ENCODE results near the gene THSD4.

THSD4 gene

DNA sequence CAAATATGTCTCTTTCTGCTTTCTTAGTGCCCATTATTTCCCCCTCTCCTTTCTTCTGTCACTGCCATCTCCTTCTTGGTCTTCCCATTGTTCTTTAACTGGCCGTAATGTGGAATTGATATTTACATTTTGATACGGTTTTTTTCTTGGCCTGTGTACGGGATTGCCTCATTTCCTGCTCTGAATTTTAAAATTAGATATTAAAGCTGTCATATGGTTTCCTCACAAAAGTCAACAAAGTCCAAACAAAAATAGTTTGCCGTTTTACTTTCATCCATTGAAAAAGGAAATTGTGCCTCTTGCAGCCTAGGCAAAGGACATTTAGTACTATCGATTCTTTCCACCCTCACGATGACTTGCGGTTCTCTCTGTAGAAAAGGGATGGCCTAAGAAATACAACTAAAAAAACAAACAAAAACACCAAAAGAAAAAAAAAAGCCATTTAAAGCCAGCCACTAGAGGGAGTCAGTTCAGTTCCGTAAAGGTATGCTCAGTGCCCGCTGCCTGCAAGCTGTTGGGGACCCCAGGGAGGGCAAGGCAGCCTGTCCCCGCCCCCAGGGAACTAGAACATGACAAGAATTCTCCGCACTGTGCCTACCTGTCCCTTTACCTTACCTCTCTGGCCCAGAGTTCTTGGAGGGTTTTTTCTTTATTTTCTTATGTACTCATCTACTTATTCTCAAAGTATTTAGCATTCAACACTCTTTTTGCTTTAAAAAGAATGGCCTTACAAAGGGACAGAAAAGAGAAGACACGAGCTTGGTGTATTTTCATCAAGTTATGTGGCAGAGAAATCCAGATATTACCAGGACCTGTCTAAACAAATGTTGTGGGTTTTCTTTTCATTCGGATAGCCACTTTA lies 665.1 kb downstream of the THSD4 start:
- Histone ChIP-seq H3K4me1 (ENCODE audit: control insufficient read depth in 1 of 2, insufficient read depth in 2 of 2, low read length in 2 of 2) (no peaks in the 10 kb centered on the region), H3K27me3 (ENCODE audit: low read depth, low read length) (no peaks in the 10 kb centered on the region), H3K4me3 (ENCODE audit: low read depth in 1 of 2, low read length in 2 of 2) (no peak overlapping the region), H3K9me3 (ENCODE audit: control insufficient read depth in 1 of 2, low read length in 2 of 2) (no peaks in the 10 kb centered on the region), H3K36me3 (ENCODE audit: control insufficient read depth in 1 of 2, insufficient read depth in 2 of 2, low read length in 2 of 2) (no peaks in the 10 kb centered on the region), H3K27ac (ENCODE audit: low read length) (no peak overlapping the region)

DNA sequence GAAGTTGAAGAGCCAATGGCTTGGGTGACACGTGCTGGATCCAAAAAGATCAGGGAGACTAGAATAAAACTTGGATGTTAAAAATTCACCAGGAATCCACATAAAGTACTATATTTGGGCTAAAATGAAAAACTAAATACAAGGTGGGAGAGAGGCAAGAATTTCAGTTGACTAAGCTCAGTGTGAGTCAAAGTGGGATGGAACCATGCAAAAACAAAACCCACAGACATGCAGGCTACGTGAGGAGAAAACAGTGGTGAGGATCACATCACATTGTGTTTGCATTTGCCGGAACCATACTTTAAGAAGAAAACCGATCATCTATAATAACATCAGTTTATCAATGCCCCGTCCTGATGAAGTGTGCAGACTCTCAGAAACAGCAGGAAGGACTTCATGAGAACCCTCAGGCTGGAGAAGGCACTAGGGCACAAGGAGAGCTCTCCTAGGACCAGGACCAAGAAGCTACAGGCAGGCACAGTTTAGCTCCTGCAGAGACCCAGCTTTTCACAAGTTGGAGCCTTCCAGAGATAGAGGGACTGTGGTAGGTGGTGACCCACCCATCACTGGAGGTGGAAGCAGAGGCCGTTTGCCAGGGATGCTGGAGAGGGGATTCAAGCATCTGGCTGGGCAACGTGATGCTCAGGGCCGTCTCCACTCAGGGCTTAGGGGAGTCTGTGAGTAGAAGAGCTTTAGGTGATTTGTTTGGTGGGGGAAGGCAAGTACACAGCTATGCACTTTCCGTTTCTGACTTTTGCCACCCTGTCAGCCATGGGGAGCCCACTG lies 666.1 kb downstream of the THSD4 start:
- Histone ChIP-seq H3K27ac (ENCODE audit: low read length) (no peak overlapping the region), H3K27me3 (ENCODE audit: low read depth, low read length) (peaks cover 3% of the 10 kb centered on the region), H3K4me3 (ENCODE audit: low read depth in 1 of 2, low read length in 2 of 2) (no peak overlapping the region), H3K9me3 (ENCODE audit: control insufficient read depth in 1 of 2, low read length in 2 of 2) (no peaks in the 10 kb centered on the region), H3K36me3 (ENCODE audit: control insufficient read depth in 1 of 2, insufficient read depth in 2 of 2, low read length in 2 of 2) (no peaks in the 10 kb centered on the region), H3K4me1 (ENCODE audit: control insufficient read depth in 1 of 2, insufficient read depth in 2 of 2, low read length in 2 of 2) (no peaks in the 10 kb centered on the region)

DNA sequence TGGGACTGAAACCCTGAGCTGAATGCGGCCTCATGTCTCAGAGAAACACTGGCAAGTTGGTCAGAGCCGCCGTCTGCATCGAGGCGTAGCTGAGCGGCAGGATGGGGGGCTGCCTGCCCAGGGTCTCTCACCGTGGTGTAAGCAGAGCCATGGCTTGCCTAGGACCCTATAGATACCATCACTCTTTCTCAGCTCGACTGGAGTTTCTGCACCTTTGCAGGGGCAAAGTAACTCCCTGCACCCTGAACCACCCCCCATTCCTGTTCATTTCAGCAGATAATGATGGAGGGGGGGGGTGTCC lies 666.6 kb downstream of the THSD4 start:
- Histone ChIP-seq H3K4me1 (ENCODE audit: control insufficient read depth in 1 of 2, insufficient read depth in 2 of 2, low read length in 2 of 2) (no peaks in the 10 kb centered on the region), H3K4me3 (ENCODE audit: low read depth in 1 of 2, low read length in 2 of 2) (no peak overlapping the region), H3K27ac (ENCODE audit: low read length) (no peak overlapping the region), H3K27me3 (ENCODE audit: low read depth, low read length) (peaks cover 3% of the 10 kb centered on the region), H3K9me3 (ENCODE audit: control insufficient read depth in 1 of 2, low read length in 2 of 2) (no peaks in the 10 kb centered on the region), H3K36me3 (ENCODE audit: control insufficient read depth in 1 of 2, insufficient read depth in 2 of 2, low read length in 2 of 2) (no peaks in the 10 kb centered on the region)

DNA sequence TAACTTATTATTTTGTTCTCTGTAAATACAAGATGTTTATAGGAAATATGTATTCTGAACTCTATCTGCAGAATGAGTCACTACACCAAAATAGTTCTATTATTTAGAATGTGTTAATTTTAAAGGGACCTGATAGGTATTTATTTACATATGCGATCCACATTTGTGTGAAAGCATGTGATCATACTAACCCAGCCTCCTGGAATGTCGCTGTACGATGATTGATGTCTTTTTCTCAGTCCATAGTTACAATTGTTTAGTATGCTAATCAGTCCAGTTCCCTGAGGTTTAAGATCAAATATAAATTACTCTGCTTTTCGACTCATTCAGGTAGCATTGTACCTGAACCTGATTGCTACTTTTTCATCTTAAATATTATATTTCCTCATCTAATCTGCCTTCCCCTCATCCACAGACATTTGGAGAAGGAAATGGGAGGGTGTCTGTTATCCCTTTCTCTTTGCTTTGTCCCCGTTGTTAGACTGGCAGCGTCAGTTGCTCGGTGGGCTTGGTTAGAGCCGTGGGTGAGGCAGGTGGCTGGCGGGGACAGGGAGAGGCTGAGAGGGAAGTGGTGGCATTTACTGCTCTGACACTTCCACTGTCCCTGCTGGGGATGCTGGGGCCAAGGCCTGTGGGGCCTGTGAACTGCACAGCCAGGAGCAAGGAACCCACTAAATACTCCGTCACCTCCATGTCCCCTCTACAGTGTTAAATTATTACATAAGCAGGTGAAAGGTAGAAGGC lies 667.3 kb downstream of the THSD4 start:
- Histone ChIP-seq H3K9me3 (ENCODE audit: control insufficient read depth in 1 of 2, low read length in 2 of 2) (no peaks in the 10 kb centered on the region), H3K36me3 (ENCODE audit: control insufficient read depth in 1 of 2, insufficient read depth in 2 of 2, low read length in 2 of 2) (no peaks in the 10 kb centered on the region), H3K27me3 (ENCODE audit: low read depth, low read length) (peaks cover 3% of the 10 kb centered on the region), H3K4me1 (ENCODE audit: control insufficient read depth in 1 of 2, insufficient read depth in 2 of 2, low read length in 2 of 2) (no peaks in the 10 kb centered on the region), H3K4me3 (ENCODE audit: low read depth in 1 of 2, low read length in 2 of 2) (no peak overlapping the region), H3K27ac (ENCODE audit: low read length) (no peak overlapping the region)

DNA sequence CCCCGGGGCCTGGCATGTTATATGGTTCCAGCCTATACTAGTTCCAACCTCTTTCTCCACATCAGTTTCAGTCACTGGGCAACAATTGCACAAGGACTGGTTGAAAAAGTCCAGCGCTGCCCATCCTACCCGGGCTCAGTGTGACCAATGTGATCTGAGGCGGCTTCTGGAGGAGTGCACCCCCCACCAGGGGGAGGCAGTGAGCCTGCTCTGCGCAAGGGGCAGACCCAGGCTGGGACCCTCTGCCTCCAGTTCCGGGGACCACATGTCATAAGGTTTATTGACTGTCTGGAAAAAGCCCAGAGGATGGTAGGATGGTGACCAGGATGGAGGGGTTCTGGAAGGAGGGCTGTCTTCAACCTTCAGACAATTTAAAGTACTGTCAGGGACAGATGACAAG lies 669.4 kb downstream of the THSD4 start:
- no peaks in the 10 kb centered on the region for H3K4me1 ChIP-seq (ENCODE audit: control insufficient read depth in 1 of 2, insufficient read depth in 2 of 2, low read length in 2 of 2)
- H3K27ac ChIP-seq (ENCODE audit: low read length), result no peak overlapping the region
- no peaks in the 10 kb centered on the region for H3K36me3 ChIP-seq (ENCODE audit: control insufficient read depth in 1 of 2, insufficient read depth in 2 of 2, low read length in 2 of 2)
- H3K9me3 ChIP-seq (ENCODE audit: control insufficient read depth in 1 of 2, low read length in 2 of 2), result no peaks in the 10 kb centered on the region
- peaks cover 3% of the 10 kb centered on the region for H3K27me3 ChIP-seq (ENCODE audit: low read depth, low read length)
- no peak overlapping the region for H3K4me3 ChIP-seq (ENCODE audit: low read depth in 1 of 2, low read length in 2 of 2)

DNA sequence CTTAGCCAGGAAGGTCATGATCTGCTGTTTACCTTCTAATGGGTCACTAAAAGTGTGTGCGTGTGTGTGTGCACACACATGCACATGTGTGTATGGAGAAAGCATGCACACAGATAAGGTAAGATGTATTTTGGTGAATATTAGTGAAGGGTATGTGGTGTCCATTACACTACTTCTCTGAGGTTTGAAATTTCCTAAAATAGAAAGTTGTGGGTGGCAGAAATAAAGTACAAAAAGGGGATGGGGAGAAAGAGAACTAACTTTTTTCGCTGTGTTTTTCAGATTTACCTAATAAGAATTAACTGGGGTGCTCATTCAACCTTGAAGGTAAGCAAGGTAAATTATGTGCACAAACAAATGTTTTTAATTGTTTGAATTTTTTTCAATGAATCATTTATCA lies 670.7 kb downstream of the THSD4 start:
- Histone ChIP-seq H3K4me3 (ENCODE audit: low read depth in 1 of 2, low read length in 2 of 2) (no peak overlapping the region), H3K9me3 (ENCODE audit: control insufficient read depth in 1 of 2, low read length in 2 of 2) (no peaks in the 10 kb centered on the region), H3K4me1 (ENCODE audit: control insufficient read depth in 1 of 2, insufficient read depth in 2 of 2, low read length in 2 of 2) (no peaks in the 10 kb centered on the region), H3K27me3 (ENCODE audit: low read depth, low read length) (peaks cover 3% of the 10 kb centered on the region), H3K27ac (ENCODE audit: low read length) (no peak overlapping the region), H3K36me3 (ENCODE audit: control insufficient read depth in 1 of 2, insufficient read depth in 2 of 2, low read length in 2 of 2) (no peaks in the 10 kb centered on the region)

DNA sequence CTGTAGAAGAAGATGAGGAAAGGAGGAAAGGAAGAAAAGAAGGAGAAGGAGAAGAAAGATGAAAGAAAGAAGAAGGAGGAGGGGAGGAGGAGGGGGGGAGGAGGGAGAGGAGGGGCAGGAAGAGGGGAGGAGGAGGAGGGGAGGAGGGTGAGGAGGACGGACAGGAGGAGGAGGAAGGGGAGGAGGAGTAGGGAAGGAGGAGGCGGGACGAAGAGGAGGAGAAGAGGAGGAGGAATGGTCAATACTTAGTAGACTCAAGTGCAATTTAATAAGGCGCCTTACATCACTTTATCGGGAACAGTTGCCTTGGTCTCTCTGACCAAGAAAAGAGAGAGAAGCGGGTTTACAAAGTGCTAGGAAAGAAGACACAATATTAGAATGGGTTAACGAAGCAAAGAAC lies 671.4 kb downstream of the THSD4 start:
- Histone ChIP-seq H3K27me3 (ENCODE audit: low read depth, low read length) (peaks cover 3% of the 10 kb centered on the region), H3K36me3 (ENCODE audit: control insufficient read depth in 1 of 2, insufficient read depth in 2 of 2, low read length in 2 of 2) (no peaks in the 10 kb centered on the region), H3K27ac (ENCODE audit: low read length) (no peak overlapping the region), H3K9me3 (ENCODE audit: control insufficient read depth in 1 of 2, low read length in 2 of 2) (no peaks in the 10 kb centered on the region), H3K4me3 (ENCODE audit: low read depth in 1 of 2, low read length in 2 of 2) (no peak overlapping the region), H3K4me1 (ENCODE audit: control insufficient read depth in 1 of 2, insufficient read depth in 2 of 2, low read length in 2 of 2) (no peaks in the 10 kb centered on the region)

DNA sequence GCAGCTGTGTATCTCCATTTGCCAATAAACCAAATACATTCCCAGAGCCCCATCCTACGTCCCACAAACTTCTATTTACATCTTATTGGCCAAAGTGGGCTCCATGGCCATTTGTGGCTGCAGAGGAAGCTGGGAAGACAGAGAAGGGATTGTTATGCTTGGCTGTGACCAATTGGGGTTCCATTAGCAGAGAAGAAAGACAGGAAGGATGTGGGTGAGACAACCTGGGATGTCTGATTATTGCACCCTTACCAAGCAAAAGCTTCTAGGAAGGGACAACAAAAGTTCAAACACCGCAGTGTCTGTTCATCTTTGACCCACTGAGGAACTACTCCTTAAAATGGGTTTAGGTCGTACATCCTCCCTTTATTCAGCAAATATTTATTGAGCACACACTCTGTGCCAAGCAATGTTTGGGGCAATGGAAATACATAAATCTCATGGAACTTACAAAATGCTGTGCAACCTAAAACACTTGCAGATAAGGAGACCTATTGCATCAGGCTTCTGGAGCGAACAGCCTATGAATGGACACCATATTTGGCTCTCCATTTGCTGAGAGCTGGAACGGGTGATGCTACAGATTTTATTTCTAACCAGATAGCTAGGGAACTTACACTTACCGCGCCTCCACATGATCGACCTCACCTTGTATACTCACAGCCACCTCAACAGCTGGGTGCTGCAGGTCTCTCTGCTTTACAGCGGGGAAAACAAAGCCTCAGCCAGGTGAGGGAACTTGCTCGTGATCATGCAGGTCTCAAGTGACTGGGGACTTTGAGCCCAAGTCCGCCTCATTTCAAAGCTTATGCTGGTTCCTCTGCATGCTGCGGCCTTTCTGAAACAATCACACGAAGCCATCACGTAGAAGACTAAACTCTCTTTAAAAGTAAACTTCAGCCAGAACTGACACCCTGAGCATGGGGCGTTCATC lies 673.6 kb downstream of the THSD4 start:
- no peaks in the 10 kb centered on the region for H3K9me3 ChIP-seq (ENCODE audit: control insufficient read depth in 1 of 2, low read length in 2 of 2)
- H3K4me1 ChIP-seq (ENCODE audit: control insufficient read depth in 1 of 2, insufficient read depth in 2 of 2, low read length in 2 of 2), result no peaks in the 10 kb centered on the region
- H3K27ac ChIP-seq (ENCODE audit: low read length), result no peak overlapping the region
- no peak overlapping the region for H3K4me3 ChIP-seq (ENCODE audit: low read depth in 1 of 2, low read length in 2 of 2)
- H3K27me3 ChIP-seq (ENCODE audit: low read depth, low read length), result peaks cover 3% of the 10 kb centered on the region
- H3K36me3 ChIP-seq (ENCODE audit: control insufficient read depth in 1 of 2, insufficient read depth in 2 of 2, low read length in 2 of 2), result no peaks in the 10 kb centered on the region

DNA sequence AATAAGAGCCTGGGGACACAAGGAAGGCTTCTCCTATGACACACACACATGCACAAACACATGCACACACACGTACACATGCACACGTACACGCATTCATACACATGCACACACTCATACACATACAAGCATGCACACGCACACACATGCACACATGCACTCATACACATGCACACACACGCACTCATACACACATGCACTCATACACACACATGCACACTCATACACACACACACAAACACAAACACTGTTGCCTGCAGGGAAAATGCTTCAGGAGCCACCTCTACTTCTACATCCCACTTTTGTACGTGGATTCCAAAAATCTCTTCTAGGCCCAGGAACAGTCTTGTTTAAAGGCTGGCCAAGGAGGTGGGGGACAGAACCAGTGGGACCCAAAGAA lies 674.3 kb downstream of the THSD4 start:
- no peaks in the 10 kb centered on the region for H3K9me3 ChIP-seq (ENCODE audit: control insufficient read depth in 1 of 2, low read length in 2 of 2)
- peaks cover 3% of the 10 kb centered on the region for H3K27me3 ChIP-seq (ENCODE audit: low read depth, low read length)
- H3K4me1 ChIP-seq (ENCODE audit: control insufficient read depth in 1 of 2, insufficient read depth in 2 of 2, low read length in 2 of 2), result no peaks in the 10 kb centered on the region
- H3K4me3 ChIP-seq (ENCODE audit: low read depth in 1 of 2, low read length in 2 of 2), result no peak overlapping the region
- H3K27ac ChIP-seq (ENCODE audit: low read length), result no peak overlapping the region
- no peaks in the 10 kb centered on the region for H3K36me3 ChIP-seq (ENCODE audit: control insufficient read depth in 1 of 2, insufficient read depth in 2 of 2, low read length in 2 of 2)

DNA sequence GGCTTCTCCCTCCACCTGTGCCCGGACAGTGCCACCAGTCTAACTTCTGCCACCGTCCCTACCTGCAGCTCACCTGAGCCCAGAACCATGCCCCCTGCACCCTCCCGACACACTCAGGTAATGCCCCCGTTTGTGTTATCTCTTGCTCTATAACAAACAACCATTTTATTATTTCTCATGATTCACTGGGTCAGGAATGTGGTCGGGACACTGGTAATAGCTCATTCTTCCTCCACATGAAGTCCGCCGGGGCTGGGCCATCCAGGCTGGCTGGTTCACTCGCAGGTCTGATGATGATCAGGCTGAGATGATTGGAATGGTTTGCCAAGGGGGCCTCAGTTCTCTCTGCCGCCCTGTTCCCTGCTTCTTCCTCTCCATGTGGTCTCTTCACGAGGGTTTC lies 674.8 kb downstream of the THSD4 start:
- peaks cover 3% of the 10 kb centered on the region for H3K27me3 ChIP-seq (ENCODE audit: low read depth, low read length)
- no peaks in the 10 kb centered on the region for H3K4me1 ChIP-seq (ENCODE audit: control insufficient read depth in 1 of 2, insufficient read depth in 2 of 2, low read length in 2 of 2)
- no peaks in the 10 kb centered on the region for H3K9me3 ChIP-seq (ENCODE audit: control insufficient read depth in 1 of 2, low read length in 2 of 2)
- H3K27ac ChIP-seq (ENCODE audit: low read length), result no peak overlapping the region
- no peaks in the 10 kb centered on the region for H3K36me3 ChIP-seq (ENCODE audit: control insufficient read depth in 1 of 2, insufficient read depth in 2 of 2, low read length in 2 of 2)
- H3K4me3 ChIP-seq (ENCODE audit: low read depth in 1 of 2, low read length in 2 of 2), result no peak overlapping the region
